ENCODE measurements around the gene ATP13A3.

ATP13A3 gene

GRCh38 chr3:194527726-194528125 is 40.9 kb upstream of the ATP13A3 start:
- Histone ChIP-seq H3K27ac (replicated peaks; ENCODE audit: low read length) (no peak overlapping the region), H3K9me3 (replicated peaks in 1 of 2; ENCODE audit: control insufficient read depth in 2 of 2, insufficient read depth in 1 of 2, low read depth in 1 of 2, low read length in 2 of 2) (peaks cover 0 to under 1% of the 10 kb centered on the region in 2 donors), H3K14ac (ENCODE audit: low read length) (no peak overlapping the region), H3K4me1 (ENCODE audit: control insufficient read depth in 2 of 2, insufficient read depth in 1 of 2, low read depth in 1 of 2, low read length in 2 of 2) (no peaks in the 10 kb centered on the region), H3K4me2 (ENCODE audit: insufficient read depth, low read length, poor library complexity, severe bottlenecking) (no peak overlapping the region), H3K9ac (ENCODE audit: low read depth, low read length, poor library complexity) (no peak overlapping the region), H2AFZ (ENCODE audit: low read length) (no peak overlapping the region), H3K18ac (ENCODE audit: low read length) (no peak overlapping the region), H2BK5ac (ENCODE audit: low read length) (no peak overlapping the region), H2BK12ac (ENCODE audit: low read length) (no peak overlapping the region), H2BK15ac (ENCODE audit: low read length) (no peak overlapping the region), H2BK120ac (ENCODE audit: low read depth, low read length) (no peak overlapping the region), H4K91ac (ENCODE audit: low read depth, low read length, poor library complexity) (no peak overlapping the region), H4K8ac (ENCODE audit: low read depth, low read length) (no peak overlapping the region), H3K4ac (ENCODE audit: low read length) (no peak overlapping the region), H3K36me3 (replicated peaks in 1 of 2; ENCODE audit: control insufficient read depth in 2 of 2, insufficient read depth in 2 of 2, low read length in 2 of 2) (no peaks in the 10 kb centered on the region), H3K4me3 (ENCODE audit: low read length in 2 of 2) (no peak overlapping the region), H3K23ac (ENCODE audit: low read depth, low read length, poor library complexity) (no peak overlapping the region), H3K27me3 (ENCODE audit: control insufficient read depth in 3 of 3, insufficient read depth in 3 of 3, low read depth in 1 of 3, low read length in 3 of 3) (no peaks in the 10 kb centered on the region), H3K79me1 (ENCODE audit: low read depth, low read length) (no peaks in the 10 kb centered on the region), H2AK5ac (ENCODE audit: low read depth, low read length) (no peak overlapping the region)
- 100% methylated on average over 2 of the region's 2 CpGs for WGBS, 2 donors (ENCODE audit: extremely low coverage in 2 of 2, insufficient read length in 2 of 2, insufficient replicate concordance in 1 of 2)
- no peak for DNase-seq (ENCODE audit: low spot score)

GRCh38 chr3:194526164-194526563 is 39.4 kb upstream of the ATP13A3 start:
- Histone ChIP-seq H2BK120ac (ENCODE audit: low read depth, low read length) (no peak overlapping the region), H2BK15ac (ENCODE audit: low read length) (no peak overlapping the region), H3K4me2 (ENCODE audit: insufficient read depth, low read length, poor library complexity, severe bottlenecking) (no peak overlapping the region), H4K8ac (ENCODE audit: low read depth, low read length) (no peak overlapping the region), H3K4me3 (ENCODE audit: low read length in 2 of 2) (no peak overlapping the region), H2AK5ac (ENCODE audit: low read depth, low read length) (no peak overlapping the region), H4K91ac (ENCODE audit: low read depth, low read length, poor library complexity) (no peak overlapping the region), H3K4ac (ENCODE audit: low read length) (no peak overlapping the region), H3K9me3 (replicated peaks in 1 of 2; ENCODE audit: control insufficient read depth in 2 of 2, insufficient read depth in 1 of 2, low read depth in 1 of 2, low read length in 2 of 2) (no peaks in the 10 kb centered on the region), H3K36me3 (replicated peaks in 1 of 2; ENCODE audit: control insufficient read depth in 2 of 2, insufficient read depth in 2 of 2, low read length in 2 of 2) (no peaks in the 10 kb centered on the region), H3K4me1 (ENCODE audit: control insufficient read depth in 2 of 2, insufficient read depth in 1 of 2, low read depth in 1 of 2, low read length in 2 of 2) (no peaks in the 10 kb centered on the region), H2BK5ac (ENCODE audit: low read length) (no peak overlapping the region), H2BK12ac (ENCODE audit: low read length) (no peak overlapping the region), H3K79me1 (ENCODE audit: low read depth, low read length) (no peaks in the 10 kb centered on the region), H3K23ac (ENCODE audit: low read depth, low read length, poor library complexity) (no peak overlapping the region), H3K27ac (replicated peaks; ENCODE audit: low read length) (no peak overlapping the region), H2AFZ (ENCODE audit: low read length) (no peak overlapping the region), H3K9ac (ENCODE audit: low read depth, low read length, poor library complexity) (no peak overlapping the region), H3K27me3 (ENCODE audit: control insufficient read depth in 3 of 3, insufficient read depth in 3 of 3, low read depth in 1 of 3, low read length in 3 of 3) (no peaks in the 10 kb centered on the region), H3K14ac (ENCODE audit: low read length) (no peak overlapping the region), H3K18ac (ENCODE audit: low read length) (no peak overlapping the region)
- no CpG with 5 or more reads among the region's 4 CpGs for WGBS, 2 donors (ENCODE audit: extremely low coverage in 2 of 2, insufficient read length in 2 of 2, insufficient replicate concordance in 1 of 2)
- DNase-seq (ENCODE audit: low spot score), result no peak

- Histone ChIP-seq H2AK5ac (ENCODE audit: low read depth, low read length) (no peak overlapping the region), H3K23ac (ENCODE audit: low read depth, low read length, poor library complexity) (no peak overlapping the region), H3K4me2 (ENCODE audit: insufficient read depth, low read length, poor library complexity, severe bottlenecking) (no peak overlapping the region), H3K4me3 (ENCODE audit: low read length in 2 of 2) (no peak overlapping the region), H3K4me1 (ENCODE audit: control insufficient read depth in 2 of 2, insufficient read depth in 1 of 2, low read depth in 1 of 2, low read length in 2 of 2) (no peaks in the 10 kb centered on the region), H3K27me3 (ENCODE audit: control insufficient read depth in 3 of 3, insufficient read depth in 3 of 3, low read depth in 1 of 3, low read length in 3 of 3) (peaks cover 0 to 7% (median 0%) of the 10 kb centered on the region in 3 experiments), H2BK12ac (ENCODE audit: low read length) (no peak overlapping the region), H3K9me3 (replicated peaks in 1 of 2; ENCODE audit: control insufficient read depth in 2 of 2, insufficient read depth in 1 of 2, low read depth in 1 of 2, low read length in 2 of 2) (no peaks in the 10 kb centered on the region), H4K8ac (ENCODE audit: low read depth, low read length) (no peak overlapping the region), H2AFZ (ENCODE audit: low read length) (no peak overlapping the region), H2BK120ac (ENCODE audit: low read depth, low read length) (no peak overlapping the region), H3K27ac (replicated peaks; ENCODE audit: low read length) (no peak overlapping the region), H3K14ac (ENCODE audit: low read length) (no peak overlapping the region), H2BK5ac (ENCODE audit: low read length) (no peak overlapping the region), H3K79me1 (ENCODE audit: low read depth, low read length) (no peaks in the 10 kb centered on the region), H3K36me3 (replicated peaks in 1 of 2; ENCODE audit: control insufficient read depth in 2 of 2, insufficient read depth in 2 of 2, low read length in 2 of 2) (no peaks in the 10 kb centered on the region), H4K91ac (ENCODE audit: low read depth, low read length, poor library complexity) (no peak overlapping the region), H2BK15ac (ENCODE audit: low read length) (no peak overlapping the region), H3K18ac (ENCODE audit: low read length) (no peak overlapping the region), H3K4ac (ENCODE audit: low read length) (no peak overlapping the region), H3K9ac (ENCODE audit: low read depth, low read length, poor library complexity) (no peak overlapping the region)
- no CpG with 5 or more reads among the region's 4 CpGs for WGBS, 2 donors (ENCODE audit: extremely low coverage in 2 of 2, insufficient read length in 2 of 2, insufficient replicate concordance in 1 of 2)
- DNase-seq (ENCODE audit: low spot score), result no peak
Observed at GRCh38 chr3:194522579-194523046, 35.8 kb upstream of the ATP13A3 start.

- H2AK5ac ChIP-seq (ENCODE audit: low read depth, low read length), result no peak overlapping the region
- no peak overlapping the region for H2BK5ac ChIP-seq (ENCODE audit: low read length)
- H2BK120ac ChIP-seq (ENCODE audit: low read depth, low read length), result no peak overlapping the region
- no peak overlapping the region for H3K23ac ChIP-seq (ENCODE audit: low read depth, low read length, poor library complexity)
- H3K4me1 ChIP-seq (ENCODE audit: control insufficient read depth in 2 of 2, insufficient read depth in 1 of 2, low read depth in 1 of 2, low read length in 2 of 2), result no peaks in the 10 kb centered on the region
- no peaks in the 10 kb centered on the region for H3K79me1 ChIP-seq (ENCODE audit: low read depth, low read length)
- WGBS, 2 donors (ENCODE audit: extremely low coverage in 2 of 2, insufficient read length in 2 of 2, insufficient replicate concordance in 1 of 2), result no CpG with 5 or more reads among the region's 2 CpGs
- no peak overlapping the region for H3K18ac ChIP-seq (ENCODE audit: low read length)
- no peak overlapping the region for H2BK15ac ChIP-seq (ENCODE audit: low read length)
- H4K91ac ChIP-seq (ENCODE audit: low read depth, low read length, poor library complexity), result no peak overlapping the region
- no peak overlapping the region for H3K27ac ChIP-seq (replicated peaks; ENCODE audit: low read length)
- no peak overlapping the region for H3K4ac ChIP-seq (ENCODE audit: low read length)
- H3K4me2 ChIP-seq (ENCODE audit: insufficient read depth, low read length, poor library complexity, severe bottlenecking), result no peak overlapping the region
- no peak overlapping the region for H3K9ac ChIP-seq (ENCODE audit: low read depth, low read length, poor library complexity)
- H2BK12ac ChIP-seq (ENCODE audit: low read length), result no peak overlapping the region
- no peak overlapping the region for H3K4me3 ChIP-seq (ENCODE audit: low read length in 2 of 2)
- DNase-seq (ENCODE audit: low spot score), result no peak
- peaks cover 0 to 2% of the 10 kb centered on the region in 2 donors for H3K9me3 ChIP-seq (replicated peaks in 1 of 2; ENCODE audit: control insufficient read depth in 2 of 2, insufficient read depth in 1 of 2, low read depth in 1 of 2, low read length in 2 of 2)
- peaks cover 0 to 10% (median 0%) of the 10 kb centered on the region in 3 experiments for H3K27me3 ChIP-seq (ENCODE audit: control insufficient read depth in 3 of 3, insufficient read depth in 3 of 3, low read depth in 1 of 3, low read length in 3 of 3)
- no peak overlapping the region for H2AFZ ChIP-seq (ENCODE audit: low read length)
- no peaks in the 10 kb centered on the region for H3K36me3 ChIP-seq (replicated peaks in 1 of 2; ENCODE audit: control insufficient read depth in 2 of 2, insufficient read depth in 2 of 2, low read length in 2 of 2)
- H4K8ac ChIP-seq (ENCODE audit: low read depth, low read length), result no peak overlapping the region
- H3K14ac ChIP-seq (ENCODE audit: low read length), result no peak overlapping the region
Observed at GRCh38 chr3:194521510-194522260, 34.9 kb upstream of the ATP13A3 start.

All from neuronal stem cell (in vitro differentiated cells).